Mesenchymal stem cell (in vitro differentiated cells and primary cell): ENCODE results near the gene ZC3H6.
A peak's percentile ranks its signal among the peaks of the same experiment; 100 is the strongest.

Source experiments
- DNase-seq: peaks from one replicate; pipeline ENCODE4 v3.0.0-alpha.2; 2013
- H2AFZ ChIP-seq: one replicate; pipeline ENCODE4 v1.6.1; 2013; ENCODE audit warnings: low read depth, mild to moderate bottlenecking, control low read depth, inconsistent platforms, low read length, moderate library complexity
- H2AK5ac ChIP-seq: 2 replicates; pipeline ENCODE4 v1.6.1; 2013; ENCODE audit warnings: low read length, moderate library complexity, mild to moderate bottlenecking, inconsistent platforms; ENCODE audit not compliant: severe bottlenecking
- H2BK120ac ChIP-seq: one replicate; pipeline ENCODE4 v1.6.1; 2013; ENCODE audit warnings: low read depth, mild to moderate bottlenecking, inconsistent platforms, low read length, moderate library complexity
- H2BK12ac ChIP-seq, 2 experiments: one replicate each; pipeline ENCODE4 v1.6.1; 2013; ENCODE audit warnings: inconsistent platforms in 2 of 2, low read length in 2 of 2, mild to moderate bottlenecking in 2 of 2, moderate library complexity in 2 of 2, control low read depth in 1 of 2
- H2BK15ac ChIP-seq: one replicate; pipeline ENCODE4 v1.6.1; 2013; ENCODE audit warnings: mild to moderate bottlenecking, low read depth, inconsistent platforms; ENCODE audit not compliant: poor library complexity, severe bottlenecking
- H2BK5ac ChIP-seq: 2 replicates; pipeline ENCODE4 v1.6.1; 2013; ENCODE audit warnings: low read depth, mild to moderate bottlenecking, low read length, control low read depth, inconsistent platforms; ENCODE audit not compliant: poor library complexity, severe bottlenecking
- H3K14ac ChIP-seq, 2 experiments: one replicate each; pipeline ENCODE4 v1.6.1; 2013; ENCODE audit warnings: inconsistent platforms in 2 of 2, low read length in 2 of 2, control low read depth in 1 of 2, mild to moderate bottlenecking in 1 of 2, moderate library complexity in 1 of 2
- H3K18ac ChIP-seq, 2 experiments: one replicate each; pipeline ENCODE4 v1.6.1; 2013; ENCODE audit warnings: inconsistent platforms in 2 of 2, low read length in 2 of 2, control low read depth in 1 of 2, low read depth in 1 of 2, mild to moderate bottlenecking in 1 of 2
- H3K23ac ChIP-seq, 2 experiments: one replicate each; pipeline ENCODE4 v1.6.1; 2013; ENCODE audit warnings: inconsistent platforms in 2 of 2, low read length in 2 of 2, mild to moderate bottlenecking in 2 of 2, moderate library complexity in 2 of 2, control low read depth in 1 of 2
- H3K27ac ChIP-seq: 2 replicates; pipeline ENCODE4 v1.5.1; 2013; ENCODE audit warnings: mild to moderate bottlenecking, moderate library complexity, low read length, control low read depth, inconsistent platforms; ENCODE audit not compliant: poor library complexity, severe bottlenecking
- H3K27me3 ChIP-seq, 2 experiments: 2 replicates each; pipeline versions ENCODE4 v1.6.1 to v1.7.0; 2013; ENCODE audit warnings: low read length in 2 of 2, mild to moderate bottlenecking in 2 of 2, moderate library complexity in 2 of 2, control low read depth in 1 of 2, inconsistent platforms in 1 of 2; ENCODE audit not compliant: control insufficient read depth in 1 of 2, insufficient read depth in 1 of 2
- H3K36me3 ChIP-seq, 2 experiments: 2 replicates each; pipeline versions ENCODE4 v1.6.1 to v1.7.0; 2013; ENCODE audit warnings: low read length in 2 of 2, control low read depth in 1 of 2, inconsistent platforms in 1 of 2, low read depth in 1 of 2, mild to moderate bottlenecking in 1 of 2; ENCODE audit not compliant: insufficient read depth in 2 of 2, control insufficient read depth in 1 of 2
- H3K4ac ChIP-seq, 2 experiments: one replicate each; pipeline ENCODE4 v1.6.1; 2013; ENCODE audit warnings: inconsistent platforms in 2 of 2, low read length in 2 of 2, mild to moderate bottlenecking in 2 of 2, moderate library complexity in 2 of 2, control low read depth in 1 of 2, low read depth in 1 of 2
- H3K4me1 ChIP-seq: 2 replicates; pipeline ENCODE4 v1.6.1; 2013; ENCODE audit warnings: low read depth, low read length, control low read depth; ENCODE audit not compliant: control insufficient read depth, insufficient read depth
- H3K4me2 ChIP-seq: 2 replicates; pipeline ENCODE4 v1.6.1; 2013; ENCODE audit warnings: low read length, mild to moderate bottlenecking, inconsistent platforms; ENCODE audit not compliant: poor library complexity, severe bottlenecking
- H3K4me3 ChIP-seq, 2 experiments: 2 replicates each; pipeline versions ENCODE4 v1.5.1 to v1.7.0; 2013; ENCODE audit warnings: low read length in 2 of 2, mild to moderate bottlenecking in 2 of 2, control low read depth in 1 of 2, low read depth in 1 of 2; ENCODE audit not compliant: insufficient read depth in 1 of 2
- H3K79me1 ChIP-seq: replicated peaks from 2 replicates; pipeline ENCODE4 v1.6.1; 2013; ENCODE audit warnings: mild to moderate bottlenecking, control low read depth, low read length, inconsistent platforms; ENCODE audit not compliant: poor library complexity, severe bottlenecking
- H3K9ac ChIP-seq: 2 replicates; pipeline ENCODE4 v1.7.0; 2013; ENCODE audit warnings: mild to moderate bottlenecking, low read length, moderate library complexity
- H3K9me3 ChIP-seq: 2 replicates; pipeline ENCODE4 v1.7.0; 2013; ENCODE audit warnings: mild to moderate bottlenecking, low read length; ENCODE audit not compliant: control insufficient read depth
- H4K8ac ChIP-seq: one replicate; pipeline ENCODE4 v1.6.1; 2013; ENCODE audit warnings: inconsistent platforms, mild to moderate bottlenecking, low read length, moderate library complexity
- H4K91ac ChIP-seq: one replicate; pipeline ENCODE4 v1.6.1; 2013; ENCODE audit warnings: mild to moderate bottlenecking, low read length, inconsistent platforms
- WGBS: methylation state at CpG from one replicate; pipeline ENCODE4 v1.1.7; 2013; ENCODE audit warnings: mixed read lengths; 5-methylcytosine and 5-hydroxymethylcytosine counted together

ZC3H6 gene

GRCh38 chr2:112296407-112296806 lies 21.0 kb downstream of the ZC3H6 start:
- no peak overlapping the region for H2BK12ac ChIP-seq
- H3K36me3 ChIP-seq = no peaks in the 10 kb centered on the region
- no peak overlapping the region for H2BK5ac ChIP-seq
- no peak overlapping the region for H3K4me2 ChIP-seq
- H3K23ac ChIP-seq = no peak overlapping the region
- no peak overlapping the region for H2AFZ ChIP-seq
- H2BK15ac ChIP-seq = no peak overlapping the region
- H4K8ac ChIP-seq = no peak overlapping the region
- no peak overlapping the region for H2BK120ac ChIP-seq
- H3K9me3 ChIP-seq = no peaks in the 10 kb centered on the region
- no peak overlapping the region for H3K14ac ChIP-seq
- no peak overlapping the region for H2AK5ac ChIP-seq
- H3K18ac ChIP-seq = no peak overlapping the region
- DNase-seq = no peak
- no peak overlapping the region for H3K9ac ChIP-seq
- H3K27ac ChIP-seq = no peak overlapping the region
- H3K4me3 ChIP-seq = no peak overlapping the region
- WGBS = no CpG with 5 or more reads among the region's 2 CpGs
- no peaks in the 10 kb centered on the region for H3K27me3 ChIP-seq
- H3K79me1 ChIP-seq = peaks cover 4% of the 10 kb centered on the region
- no peak overlapping the region for H3K4ac ChIP-seq
- no peaks in the 10 kb centered on the region for H3K4me1 ChIP-seq
- no peak overlapping the region for H4K91ac ChIP-seq

GRCh38 chr2:112301171-112301584 lies 25.8 kb downstream of the ZC3H6 start:
- Histone ChIP-seq H4K91ac (no peak overlapping the region), H3K9ac (no peak overlapping the region), H3K18ac (no peak overlapping the region), H3K4me3 (no peak overlapping the region), H3K14ac (no peak overlapping the region), H3K9me3 (no peaks in the 10 kb centered on the region), H2BK12ac (no peak overlapping the region), H3K23ac (no peak overlapping the region), H2AK5ac (no peak overlapping the region), H4K8ac (no peak overlapping the region), H3K79me1 (peaks cover 3% of the 10 kb centered on the region), H2AFZ (no peak overlapping the region), H2BK15ac (no peak overlapping the region), H2BK5ac (no peak overlapping the region), H3K4ac (no peak overlapping the region), H3K27ac (no peak overlapping the region), H3K4me2 (no peak overlapping the region), H2BK120ac (no peak overlapping the region), H3K36me3 (peaks cover 0 to 17% of the 10 kb centered on the region in 2 experiments), H3K4me1 (no peaks in the 10 kb centered on the region), H3K27me3 (no peaks in the 10 kb centered on the region)
- DNase-seq = peak; percentile 17

- H2BK5ac ChIP-seq = no peak overlapping the region
- H3K4me1 ChIP-seq = no peaks in the 10 kb centered on the region
- no peak overlapping the region for H3K4me3 ChIP-seq
- H3K4ac ChIP-seq = no peak overlapping the region
- H3K23ac ChIP-seq = no peak overlapping the region
- H3K9me3 ChIP-seq = no peaks in the 10 kb centered on the region
- H2BK15ac ChIP-seq = no peak overlapping the region
- H3K27me3 ChIP-seq = no peaks in the 10 kb centered on the region
- peaks cover 0 to 20% of the 10 kb centered on the region in 2 experiments for H3K36me3 ChIP-seq
- H3K9ac ChIP-seq = no peak overlapping the region
- H3K14ac ChIP-seq = no peak overlapping the region
- no peak for DNase-seq
- no peak overlapping the region for H4K91ac ChIP-seq
- H3K27ac ChIP-seq = no peak overlapping the region
- no peak overlapping the region for H2AFZ ChIP-seq
- H3K4me2 ChIP-seq = no peak overlapping the region
- H2BK12ac ChIP-seq = no peak overlapping the region
- H4K8ac ChIP-seq = no peak overlapping the region
- H3K79me1 ChIP-seq = peaks cover 1% of the 10 kb centered on the region
- H2BK120ac ChIP-seq = no peak overlapping the region
- H2AK5ac ChIP-seq = no peak overlapping the region
- H3K18ac ChIP-seq = no peak overlapping the region
These were observed 26.6 kb downstream of the ZC3H6 start for GRCh38 chr2:112301973-112302372.

- no peak overlapping the region for H3K18ac ChIP-seq
- no peak overlapping the region for H3K4me3 ChIP-seq
- no peaks in the 10 kb centered on the region for H3K9me3 ChIP-seq
- H3K4me1 ChIP-seq = no peaks in the 10 kb centered on the region
- peaks cover 0 to 33% of the 10 kb centered on the region in 2 experiments for H3K36me3 ChIP-seq
- no peak overlapping the region for H3K4ac ChIP-seq
- H3K79me1 ChIP-seq = peaks cover 1% of the 10 kb centered on the region
- H2AFZ ChIP-seq = no peak overlapping the region
- no peak overlapping the region for H3K4me2 ChIP-seq
- H2AK5ac ChIP-seq = no peak overlapping the region
- no peak overlapping the region for H2BK5ac ChIP-seq
- no peak overlapping the region for H3K27ac ChIP-seq
- H4K8ac ChIP-seq = no peak overlapping the region
- no peak overlapping the region for H2BK15ac ChIP-seq
- H3K9ac ChIP-seq = no peak overlapping the region
- WGBS = 100% methylated on average over 1 of the region's 2 CpGs
- no peak overlapping the region for H3K23ac ChIP-seq
- no peak overlapping the region for H3K14ac ChIP-seq
- H2BK120ac ChIP-seq = no peak overlapping the region
- no peak overlapping the region for H4K91ac ChIP-seq
- H3K27me3 ChIP-seq = no peaks in the 10 kb centered on the region
- H2BK12ac ChIP-seq = no peak overlapping the region
- no peak for DNase-seq
These were observed 29.0 kb downstream of the ZC3H6 start for GRCh38 chr2:112304298-112304941.
